GM20000 (cell line): ENCODE results near the gene NAT10.

ENCODE experiments used
- DNase-seq: peaks from one replicate; pipeline ENCODE4 v3.0.0; 2012; ENCODE audit warnings: low spot score
- CTCF ChIP-seq: IDR thresholded peaks from 2 replicates; pipeline ENCODE4 v1.5.1; 2012; ENCODE audit warnings: mild to moderate bottlenecking, control low read depth; ENCODE audit errors: extremely low read depth, missing control alignments

NAT10 gene

GRCh38 chr11:34114471-34114870 lies 9.0 kb downstream of the NAT10 start:
- no peak for DNase-seq
- no peak for TF ChIP-seq CTCF

GRCh38 chr11:34120651-34121050 lies 15.2 kb downstream of the NAT10 start:
- DNase-seq = no peak
- TF ChIP-seq CTCF = no peak

- DNase-seq = no peak
- no peak for TF ChIP-seq CTCF
Measured at GRCh38 chr11:34124885-34125668, 19.6 kb downstream of the NAT10 start.

GRCh38 chr11:34126959-34127848 lies 21.8 kb downstream of the NAT10 start:
- TF ChIP-seq CTCF = no peak
- DNase-seq = no peak

GRCh38 chr11:34128824-34129223 lies 23.4 kb downstream of the NAT10 start:
- no peak for DNase-seq
- TF ChIP-seq CTCF = no peak

GRCh38 chr11:34132261-34132965 lies 27.0 kb downstream of the NAT10 start:
- no peak for DNase-seq
- TF ChIP-seq CTCF = no peak
